ENCODE measurements around the gene SMIM30. TPM values are rescaled to one million over a fixed set of nuclear protein-coding genes. Genes with fewer than 3 reads are reported as not detected.

SMIM30 gene
- total RNA-seq, 2 donors from 2014 or later = 36.2 to 45.8 TPM

DNA sequence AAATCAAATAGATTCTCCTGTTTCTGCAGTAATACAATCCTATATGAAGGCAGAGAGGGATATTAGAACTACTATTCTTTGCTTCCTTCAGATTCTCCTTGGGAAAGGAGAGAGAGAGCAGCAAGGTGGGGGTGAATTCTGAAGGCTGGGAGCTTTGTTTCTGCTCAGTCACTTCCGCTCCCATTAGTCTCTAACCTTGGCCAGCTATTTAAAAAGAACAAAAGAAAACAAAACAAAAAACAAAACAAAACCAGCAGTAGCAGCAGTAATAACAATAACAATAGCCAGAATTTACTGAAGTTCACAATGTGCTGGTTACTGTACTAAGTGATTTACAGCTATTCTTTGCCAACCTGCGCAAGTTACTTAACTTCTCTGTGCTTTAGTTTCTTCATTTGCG is 41.7 kb downstream of the SMIM30 start:
- Mint-ChIP-seq H3K4me1 (peaks cover 21% of the 10 kb centered on the region), H3K9me3 (no peaks in the 10 kb centered on the region), H3K27ac (no peak overlapping the region), H3K4me3 (no peak overlapping the region), H3K27me3 (ENCODE audit: insufficient read depth) (peaks cover 69% of the 10 kb centered on the region), H3K36me3 (ENCODE audit: low read depth) (no peaks in the 10 kb centered on the region)
- H3K27ac ChIP-seq (ENCODE audit: low read depth, low read length) = no peak overlapping the region
- H3K4me1 ChIP-seq (ENCODE audit: control insufficient read depth, insufficient read depth, low read length) = peaks cover 5% of the 10 kb centered on the region
- peak; percentile 46 for DNase-seq
- H3K9me3 ChIP-seq (ENCODE audit: control insufficient read depth, low read length) = no peaks in the 10 kb centered on the region
- H3K4me3 ChIP-seq (ENCODE audit: low read length) = no peak overlapping the region
- H3K9ac ChIP-seq (ENCODE audit: extremely low read depth, low read length, poor library complexity, severe bottlenecking) = no peak overlapping the region
- peaks cover 69% of the 10 kb centered on the region for H3K27me3 ChIP-seq (ENCODE audit: control insufficient read depth, insufficient read depth, low read length, poor library complexity, severe bottlenecking)
- no peaks in the 10 kb centered on the region for H3K36me3 ChIP-seq (ENCODE audit: control insufficient read depth, insufficient read depth, low read length)
- TF ChIP-seq, protein P1, sequence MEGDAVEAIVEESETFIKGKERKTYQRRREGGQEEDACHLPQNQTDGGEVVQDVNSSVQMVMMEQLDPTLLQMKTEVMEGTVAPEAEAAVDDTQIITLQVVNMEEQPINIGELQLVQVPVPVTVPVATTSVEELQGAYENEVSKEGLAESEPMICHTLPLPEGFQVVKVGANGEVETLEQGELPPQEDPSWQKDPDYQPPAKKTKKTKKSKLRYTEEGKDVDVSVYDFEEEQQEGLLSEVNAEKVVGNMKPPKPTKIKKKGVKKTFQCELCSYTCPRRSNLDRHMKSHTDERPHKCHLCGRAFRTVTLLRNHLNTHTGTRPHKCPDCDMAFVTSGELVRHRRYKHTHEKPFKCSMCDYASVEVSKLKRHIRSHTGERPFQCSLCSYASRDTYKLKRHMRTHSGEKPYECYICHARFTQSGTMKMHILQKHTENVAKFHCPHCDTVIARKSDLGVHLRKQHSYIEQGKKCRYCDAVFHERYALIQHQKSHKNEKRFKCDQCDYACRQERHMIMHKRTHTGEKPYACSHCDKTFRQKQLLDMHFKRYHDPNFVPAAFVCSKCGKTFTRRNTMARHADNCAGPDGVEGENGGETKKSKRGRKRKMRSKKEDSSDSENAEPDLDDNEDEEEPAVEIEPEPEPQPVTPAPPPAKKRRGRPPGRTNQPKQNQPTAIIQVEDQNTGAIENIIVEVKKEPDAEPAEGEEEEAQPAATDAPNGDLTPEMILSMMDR (conservative IDR thresholded peaks at IDR 0.05) = no peak
- whole genome bisulfite sequencing, 2 experiments (ENCODE audit: insufficient coverage in 1 of 2, insufficient read length in 1 of 2) = 66% methylated on average over 3 of the region's 3 CpGs; no CpG with 5 or more reads in 1 of the 2 experiments

DNA sequence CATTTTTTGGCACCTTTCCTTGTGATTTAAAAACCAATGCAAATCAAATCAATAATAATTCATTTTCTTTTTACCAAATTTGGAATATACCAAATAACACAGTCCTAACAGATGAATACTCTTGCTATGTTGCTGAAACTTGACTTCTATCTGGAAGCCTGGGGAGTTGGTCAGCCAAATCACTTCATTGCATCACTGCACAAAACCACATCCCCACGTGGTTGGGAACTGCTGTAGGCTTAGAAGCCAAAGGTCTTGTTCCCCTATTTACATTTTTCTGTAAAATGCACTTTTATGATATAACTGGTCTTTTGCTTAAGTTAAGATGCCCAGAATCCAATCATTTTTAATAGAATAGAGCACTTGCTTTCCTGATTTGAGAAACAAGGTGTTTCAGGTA is 46.9 kb downstream of the SMIM30 start:
- Mint-ChIP-seq H3K4me3 (no peak overlapping the region), H3K27ac (no peak overlapping the region), H3K4me1 (peaks cover 8% of the 10 kb centered on the region), H3K36me3 (ENCODE audit: low read depth) (no peaks in the 10 kb centered on the region), H3K27me3 (ENCODE audit: insufficient read depth) (peaks cover 61% of the 10 kb centered on the region), H3K9me3 (no peaks in the 10 kb centered on the region)
- no peaks in the 10 kb centered on the region for H3K9me3 ChIP-seq (ENCODE audit: control insufficient read depth, low read length)
- H3K4me1 ChIP-seq (ENCODE audit: control insufficient read depth, insufficient read depth, low read length) = peaks cover 3% of the 10 kb centered on the region
- peaks cover 48% of the 10 kb centered on the region for H3K27me3 ChIP-seq (ENCODE audit: control insufficient read depth, insufficient read depth, low read length, poor library complexity, severe bottlenecking)
- no peak overlapping the region for H3K4me3 ChIP-seq (ENCODE audit: low read length)
- TF ChIP-seq, protein P1 (conservative IDR thresholded peaks at IDR 0.05) = no peak
- no peak for DNase-seq
- no peaks in the 10 kb centered on the region for H3K36me3 ChIP-seq (ENCODE audit: control insufficient read depth, insufficient read depth, low read length)
- no peak overlapping the region for H3K27ac ChIP-seq (ENCODE audit: low read depth, low read length)
- H3K9ac ChIP-seq (ENCODE audit: extremely low read depth, low read length, poor library complexity, severe bottlenecking) = no peak overlapping the region
- 56% methylated on average over 1 of the region's 1 CpG; no CpG with 5 or more reads in 1 of the 2 experiments for WGBS, 2 experiments (ENCODE audit: insufficient coverage in 1 of 2, insufficient read length in 1 of 2)

Other genes with a start within 250 kb of the SMIM30 start
- under 1 TPM in 1 of 2 donors, not detected in 1; 0.13 TPM for gene GPR85, start 31.7 kb downstream of the SMIM30 start, total RNA-seq

Measured in endodermal cell (in vitro differentiated cells).